ENCODE measurements around the gene MLH1. TPM values are rescaled to one million over a fixed set of nuclear protein-coding genes. Genes with fewer than 3 reads are reported as not detected.

Gene MLH1
- total and polyA plus RNA-seq, 2 of the 8 experiments (the other 6 are each of a cell fraction or from before 2014, with no cell fraction given) = 36.4 to 47.3 TPM

GRCh38 chr3:37087870-37088269, 94.6 kb downstream of the MLH1 start:
- FAIRE-seq (no peak), DNase-seq (ENCODE audit: low read depth in 1 of 2, low spot score in 2 of 2) (no peak)
- H2BK15ac ChIP-seq (ENCODE audit: low read length) = no peak overlapping the region
- H3K23ac ChIP-seq (ENCODE audit: insufficient read length) = no peak overlapping the region
- H3K79me1 ChIP-seq (ENCODE audit: low read depth, low read length) = no peaks in the 10 kb centered on the region
- ChIA-PET POLR2A (ENCODE audit: partially characterized antibody) (no interaction called here), CTCF (ENCODE audit: partially characterized antibody) (no interaction called here)
- H3K56ac ChIP-seq (replicated peaks; ENCODE audit: insufficient read length, low read depth, low read length) = no peak overlapping the region
- TF ChIP-seq RAD21 (IDR thresholded peaks at IDR 0.05 in 1 of 2, conservative IDR thresholded peaks at IDR 0.05 in 1 of 2; ENCODE audit: low read depth in 2 of 2, low read length in 2 of 2) (no peak), POLR2AphosphoS5 (IDR thresholded peaks at IDR 0.05; ENCODE audit: low read depth, low read length) (no peak), CEBPB (IDR thresholded peaks at IDR 0.05; ENCODE audit: low read depth, low read length) (no peak), MAFK (IDR thresholded peaks at IDR 0.05; ENCODE audit: low read depth, low read length) (no peak)
- no peak overlapping the region for H3K4ac ChIP-seq (replicated peaks; ENCODE audit: insufficient read length, low read depth, low read length)
- no peak overlapping the region for H2AFZ ChIP-seq (ENCODE audit: low read length)
- H3K79me2 ChIP-seq (ENCODE audit: control insufficient read depth in 1 of 2, insufficient read depth in 2 of 2, low read length in 2 of 2) = no peaks in the 10 kb centered on the region
- no peak overlapping the region for H2BK20ac ChIP-seq (ENCODE audit: low read length)
- H4K5ac ChIP-seq (ENCODE audit: insufficient read length, low read depth, low read length) = no peak overlapping the region
- H3K14ac ChIP-seq (ENCODE audit: insufficient read length) = no peak overlapping the region
- H3K9me3 ChIP-seq (ENCODE audit: insufficient read depth in 2 of 2, low read depth in 1 of 2, low read length in 1 of 2) = no peaks in the 10 kb centered on the region
- H4K8ac ChIP-seq (ENCODE audit: extremely low read depth, insufficient read depth, low read length) = no peak overlapping the region
- H3K18ac ChIP-seq (ENCODE audit: extremely low read depth, low read length) = no peak overlapping the region
- no peak overlapping the region for H3K9ac ChIP-seq (replicated peaks in 1 of 4; ENCODE audit: extremely low read depth in 1 of 4, low read depth in 3 of 4, low read length in 3 of 4)
- no peak overlapping the region for H3K27ac ChIP-seq (ENCODE audit: low read depth, low read length)
- no peak overlapping the region for H2BK12ac ChIP-seq (ENCODE audit: low read depth, low read length)
- no peak overlapping the region for H3K4me3 ChIP-seq (ENCODE audit: extremely low read depth in 1 of 4, insufficient read depth in 2 of 4, low read depth in 3 of 4, low read length in 4 of 4)
- H2BK120ac ChIP-seq (replicated peaks; ENCODE audit: low read depth, low read length) = no peak overlapping the region
- no peaks in the 10 kb centered on the region for H3K36me3 ChIP-seq (ENCODE audit: control insufficient read depth in 2 of 4, insufficient read depth in 4 of 4, low read length in 3 of 4)
- 100% methylated on average over 2 of the region's 2 CpGs; no CpG with 5 or more reads in 1 of the 2 experiments for WGBS, 2 experiments (ENCODE audit: extremely low coverage in 1 of 2, insufficient coverage in 1 of 2, insufficient read length in 1 of 2, insufficient replicate concordance in 2 of 2, low coverage in 1 of 2, low lambda C conversion rate in 2 of 2, missing lambda C conversion rate in 1 of 2)
- H2AK5ac ChIP-seq (ENCODE audit: low read depth, low read length) = no peak overlapping the region
- H3K23me2 ChIP-seq (ENCODE audit: low read depth, low read length) = no peaks in the 10 kb centered on the region
- H3K4me2 ChIP-seq (ENCODE audit: insufficient read depth in 1 of 2, low read depth in 2 of 2, low read length in 2 of 2) = no peak overlapping the region
- H3K4me1 ChIP-seq (replicated peaks in 1 of 4; ENCODE audit: control insufficient read depth in 3 of 4, insufficient read depth in 4 of 4, low read length in 3 of 4) = no peaks in the 10 kb centered on the region
- no peak overlapping the region for H2BK5ac ChIP-seq (ENCODE audit: low read depth, low read length)
- no peaks in the 10 kb centered on the region for H4K20me1 ChIP-seq (replicated peaks in 1 of 2; ENCODE audit: control insufficient read depth in 1 of 2, insufficient read depth in 2 of 2, low read length in 2 of 2)
- H3K27me3 ChIP-seq (replicated peaks in 1 of 4; ENCODE audit: control insufficient read depth in 3 of 4, extremely low read depth in 1 of 4, insufficient read depth in 3 of 4, low read length in 3 of 4) = no peaks in the 10 kb centered on the region
- H4K91ac ChIP-seq (replicated peaks; ENCODE audit: insufficient read length, low read length) = no peak overlapping the region

All from H1 (cell line).